AG09319 (cell line): ENCODE data around the gene SUSD3.

Experiments
- DNase-seq: peaks from one replicate; pipeline ENCODE4 v3.0.0-alpha.2; 2010; ENCODE audit warnings: low read depth; ENCODE audit errors: extremely low read depth
- CTCF ChIP-seq: IDR thresholded peaks from 2 replicates; pipeline ENCODE4 v1.5.1; 2011; ENCODE audit warnings: low read depth, mild to moderate bottlenecking, inconsistent platforms, low read length, moderate library complexity

The SUSD3 gene

GRCh38 chr9:93053781-93054331 lies 4.6 kb upstream of the SUSD3 start:
- no peak for DNase-seq
- no peak for TF ChIP-seq CTCF

GRCh38 chr9:93054758-93055704 lies 3.5 kb upstream of the SUSD3 start:
- no peak for TF ChIP-seq CTCF
- no peak for DNase-seq

GRCh38 chr9:93057042-93057702 lies 1.3 kb upstream of the SUSD3 start:
- DNase-seq: no peak
- TF ChIP-seq CTCF: no peak

GRCh38 chr9:93057703-93058354 lies 672 bp upstream of the SUSD3 start:
- no peak for DNase-seq

GRCh38 chr9:93059011-93059714 lies 662 bp downstream of the SUSD3 start:
- no peak for TF ChIP-seq CTCF
- DNase-seq: no peak

More at GRCh38 chr9:93057703-93058354, 672 bp upstream of the SUSD3 start:
- TF ChIP-seq CTCF: no peak

GRCh38 chr9:93059715-93060578 lies 1.4 kb downstream of the SUSD3 start:
- no peak for DNase-seq
- no peak for TF ChIP-seq CTCF
